Endodermal cell (in vitro differentiated cells): ENCODE data around the gene GREB1. TPM values are rescaled to one million over a fixed set of nuclear protein-coding genes. Genes with fewer than 3 reads are reported as not detected.

ENCODE experiments used
- DNase-seq: peaks from one replicate; pipeline ENCODE4 v3.0.0-alpha.2; 2017
- H3K27ac ChIP-seq: 2 replicates; pipeline ENCODE4 v1.5.1; 2013; ENCODE audit warnings: mild to moderate bottlenecking, low read depth, low read length, moderate library complexity
- H3K27me3 ChIP-seq: 2 replicates; pipeline ENCODE4 v1.6.1; 2013; ENCODE audit warnings: mild to moderate bottlenecking, low read length, moderate library complexity; ENCODE audit not compliant: insufficient read depth, control insufficient read depth, poor library complexity, severe bottlenecking
- H3K36me3 ChIP-seq: 2 replicates; pipeline ENCODE4 v1.7.0; 2013; ENCODE audit warnings: mild to moderate bottlenecking, low read length, moderate library complexity; ENCODE audit not compliant: control insufficient read depth, insufficient read depth
- H3K4me1 ChIP-seq: one replicate; pipeline ENCODE4 v1.7.0; 2013; ENCODE audit warnings: low read length; ENCODE audit not compliant: control insufficient read depth, insufficient read depth
- H3K4me3 ChIP-seq: 2 replicates; pipeline ENCODE4 v1.5.1; 2013; ENCODE audit warnings: mild to moderate bottlenecking, low read length, moderate library complexity
- H3K9ac ChIP-seq: 2 replicates; pipeline ENCODE4 v1.6.1; 2013; ENCODE audit warnings: mild to moderate bottlenecking, low read length, moderate library complexity; ENCODE audit not compliant: poor library complexity, severe bottlenecking; ENCODE audit errors: extremely low read depth
- H3K9me3 ChIP-seq: 2 replicates; pipeline ENCODE4 v1.6.1; 2013; ENCODE audit warnings: mild to moderate bottlenecking, low read length, moderate library complexity; ENCODE audit not compliant: control insufficient read depth
- H3K27ac Mint-ChIP-seq: 2 replicates; pipeline ENCODE4 v1.8.0; 2020; ENCODE audit warnings: mixed read lengths
- H3K27me3 Mint-ChIP-seq: 2 replicates; pipeline ENCODE4 v1.8.0; 2021; ENCODE audit warnings: mild to moderate bottlenecking, mixed read lengths; ENCODE audit not compliant: insufficient read depth
- H3K36me3 Mint-ChIP-seq: 2 replicates; pipeline ENCODE4 v1.8.0; 2020; ENCODE audit warnings: low read depth, mixed read lengths
- H3K4me1 Mint-ChIP-seq: 2 replicates; pipeline ENCODE4 v1.8.0; 2020; ENCODE audit warnings: mixed read lengths
- H3K4me3 Mint-ChIP-seq: 2 replicates; pipeline ENCODE4 v1.8.0; 2020; ENCODE audit warnings: mild to moderate bottlenecking, moderate library complexity, mixed read lengths
- H3K9me3 Mint-ChIP-seq: 2 replicates; pipeline ENCODE4 v1.8.0; 2020; ENCODE audit warnings: mild to moderate bottlenecking, mixed read lengths
- CTCF ChIP-seq: fragments of 200-600 bp; sonication (generic); conservative IDR thresholded peaks from 2 replicates; pipeline ENCODE4 v1.5.0; 2021; ENCODE audit warnings: antibody characterized with exemption, mild to moderate bottlenecking
- WGBS, 2 experiments: methylation state at CpG; one replicate each; pipeline versions ENCODE4 v1.1.5 to v1.1.7; 2013; ENCODE audit warnings: missing lambda C conversion rate in 2 of 2, mixed read lengths in 1 of 2; ENCODE audit not compliant: insufficient coverage in 1 of 2, insufficient read length in 1 of 2; 5-methylcytosine and 5-hydroxymethylcytosine counted together
- total RNA-seq, 2 donors: library from RNA; stranded (reverse); fragmentation: NEBNext Ultra II Directional in 1 of 2; extraction: Animal tissue kit (Norgen Biotek cat#: 25700) in 1 of 2; gene quantifications; 2 replicates in 1 of 2; 3 replicates in 1 of 2; pipeline ENCODE4 v1.2.1, GENCODE V29; 2021

Gene GREB1
- total RNA-seq, 2 donors from 2014 or later: 86.4 to 106 TPM

- Histone ChIP-seq H3K36me3 (peaks cover 89% of the 10 kb centered on the region), H3K4me1 (peaks cover 12% of the 10 kb centered on the region), H3K9me3 (no peaks in the 10 kb centered on the region), H3K9ac (no peak overlapping the region), H3K27me3 (no peaks in the 10 kb centered on the region), H3K27ac (no peak overlapping the region), H3K4me3 (no peak overlapping the region)
- WGBS, 2 experiments: 96 to 98% methylated on average over 8 of the region's 8 CpGs
- TF ChIP-seq CTCF: no peak
- Mint-ChIP-seq H3K4me1 (peaks cover 16% of the 10 kb centered on the region), H3K4me3 (no peak overlapping the region), H3K9me3 (no peaks in the 10 kb centered on the region), H3K36me3 (peaks cover 68% of the 10 kb centered on the region), H3K27me3 (no peaks in the 10 kb centered on the region), H3K27ac (no peak overlapping the region)
- DNase-seq: peak; percentile 24
Observed at GRCh38 chr2:11563784-11564666, 30.2 kb downstream of the GREB1 start.

- Mint-ChIP-seq H3K9me3 (no peaks in the 10 kb centered on the region), H3K27ac (peak overlapping the region; percentile 61), H3K4me1 (peaks cover 15% of the 10 kb centered on the region), H3K36me3 (peaks cover 75% of the 10 kb centered on the region), H3K27me3 (no peaks in the 10 kb centered on the region), H3K4me3 (no peak overlapping the region)
- no peak overlapping the region for H3K27ac ChIP-seq
- no peak overlapping the region for H3K9ac ChIP-seq
- no peak for TF ChIP-seq CTCF
- no peak overlapping the region for H3K4me3 ChIP-seq
- H3K27me3 ChIP-seq: no peaks in the 10 kb centered on the region
- peaks cover 94% of the 10 kb centered on the region for H3K36me3 ChIP-seq
- DNase-seq: peak; percentile 31
- WGBS, 2 experiments: 94 to 100% methylated on average over 3 to 6 of the region's 7 CpGs
- peaks cover 11% of the 10 kb centered on the region for H3K4me1 ChIP-seq
- H3K9me3 ChIP-seq: no peaks in the 10 kb centered on the region
Observed at GRCh38 chr2:11564816-11565567, 31.1 kb downstream of the GREB1 start.

- DNase-seq: no peak
- Mint-ChIP-seq H3K4me1 (peaks cover 15% of the 10 kb centered on the region), H3K9me3 (no peaks in the 10 kb centered on the region), H3K4me3 (no peak overlapping the region), H3K27me3 (no peaks in the 10 kb centered on the region), H3K36me3 (peaks cover 79% of the 10 kb centered on the region), H3K27ac (peak overlapping the region; percentile 61)
- Histone ChIP-seq H3K4me3 (no peak overlapping the region), H3K36me3 (peaks cover 94% of the 10 kb centered on the region), H3K27ac (no peak overlapping the region), H3K9me3 (no peaks in the 10 kb centered on the region), H3K27me3 (no peaks in the 10 kb centered on the region), H3K9ac (no peak overlapping the region), H3K4me1 (peaks cover 5% of the 10 kb centered on the region)
- no peak for TF ChIP-seq CTCF
- WGBS, 2 experiments: 94 to 95% methylated on average over 7 to 14 of the region's 14 CpGs
Observed at GRCh38 chr2:11566383-11566782, 32.5 kb downstream of the GREB1 start.
